HG03097 (cell line): ENCODE results near the gene C19orf85.

Experiments
- ATAC-seq: cut with Tn5 transposase; IDR thresholded peaks from one replicate; pipeline ENCODE4 v1.9.1; 2021; ENCODE audit not compliant: unreplicated experiment, low FRiP score

The C19orf85 gene

DNA sequence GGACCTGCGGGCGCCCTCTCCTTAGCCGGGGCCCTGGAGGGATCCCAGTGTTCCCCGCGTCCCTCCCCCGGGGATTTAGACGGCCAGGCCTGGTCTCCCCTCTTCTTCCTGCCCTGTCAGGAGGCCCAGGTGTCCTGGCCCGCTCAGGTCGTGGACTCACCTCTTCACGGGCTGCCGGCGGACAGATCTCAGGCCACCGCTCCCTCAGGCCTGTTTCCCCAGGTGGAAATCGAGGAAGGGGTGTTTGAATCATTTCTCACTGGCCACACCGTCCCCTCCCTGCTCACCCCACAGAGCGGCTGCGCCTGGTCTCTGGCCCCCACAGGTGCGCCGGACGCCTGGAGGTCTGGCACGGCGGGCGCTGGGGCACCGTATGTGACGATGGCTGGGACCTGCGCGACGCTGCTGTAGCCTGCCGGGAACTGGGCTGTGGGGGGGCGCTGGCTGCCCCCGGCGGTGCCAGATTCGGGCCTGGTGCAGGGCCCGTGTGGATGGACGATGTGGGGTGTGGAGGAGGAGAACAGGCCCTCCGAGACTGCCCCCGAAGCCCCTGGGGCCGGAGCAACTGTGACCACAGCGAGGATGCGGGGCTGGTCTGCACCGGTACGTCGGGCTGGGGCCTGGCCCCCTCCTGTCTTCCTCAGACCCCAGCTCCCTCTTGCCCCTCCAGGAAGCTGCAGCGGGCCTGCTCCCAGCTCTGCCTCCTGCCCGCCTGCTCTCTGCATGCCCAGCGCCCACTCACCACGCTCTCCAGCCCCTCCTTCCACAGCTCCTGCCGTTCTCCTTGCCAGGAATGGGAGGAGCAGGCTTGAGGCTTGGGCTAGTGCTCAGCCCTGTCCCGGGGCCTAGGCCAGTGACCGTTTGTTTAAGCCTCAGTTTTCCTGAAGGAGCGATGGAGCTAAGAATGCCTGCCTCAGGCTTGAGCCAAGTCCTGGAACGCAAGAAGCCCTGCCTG lies 26.2 kb upstream of the C19orf85 start:
- no peak for ATAC-seq

DNA sequence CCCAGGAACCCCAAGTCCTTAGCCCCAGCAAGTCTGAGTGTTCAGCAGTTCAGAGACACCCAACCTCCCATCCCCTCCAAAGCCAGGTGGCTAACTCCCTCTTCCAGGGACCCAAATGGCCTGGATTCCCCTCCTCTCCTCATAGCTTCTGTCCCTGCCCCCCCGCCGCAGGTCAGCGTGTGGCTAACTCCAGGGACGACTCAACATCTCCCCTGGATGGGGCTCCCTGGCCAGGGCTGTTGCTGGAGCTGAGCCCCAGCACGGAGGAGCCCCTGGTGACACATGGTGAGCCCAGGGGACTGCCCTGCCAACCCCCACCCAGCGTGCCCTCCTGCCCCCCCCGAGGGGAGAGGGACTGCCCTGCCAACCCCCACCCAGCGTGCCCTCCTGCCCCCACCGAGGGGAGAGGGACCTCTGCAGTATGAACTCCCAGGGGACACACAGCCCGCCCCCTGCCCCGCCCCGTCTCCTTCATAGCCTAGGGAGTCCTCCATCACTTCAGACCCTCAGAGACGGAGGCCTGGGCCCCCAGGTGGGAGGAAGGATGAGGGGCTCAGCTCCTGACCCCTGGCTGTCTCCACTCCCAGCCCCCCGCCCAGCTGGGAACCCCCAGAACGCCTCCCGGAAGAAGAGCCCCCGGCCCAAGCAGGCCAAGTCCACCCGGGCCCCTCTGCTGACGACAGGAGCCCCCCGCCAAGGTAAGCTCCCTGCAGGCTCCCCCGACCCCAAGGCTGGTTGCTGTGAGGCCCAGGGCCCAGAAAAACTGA lies 25.3 kb upstream of the C19orf85 start:
- ATAC-seq, result no peak

DNA sequence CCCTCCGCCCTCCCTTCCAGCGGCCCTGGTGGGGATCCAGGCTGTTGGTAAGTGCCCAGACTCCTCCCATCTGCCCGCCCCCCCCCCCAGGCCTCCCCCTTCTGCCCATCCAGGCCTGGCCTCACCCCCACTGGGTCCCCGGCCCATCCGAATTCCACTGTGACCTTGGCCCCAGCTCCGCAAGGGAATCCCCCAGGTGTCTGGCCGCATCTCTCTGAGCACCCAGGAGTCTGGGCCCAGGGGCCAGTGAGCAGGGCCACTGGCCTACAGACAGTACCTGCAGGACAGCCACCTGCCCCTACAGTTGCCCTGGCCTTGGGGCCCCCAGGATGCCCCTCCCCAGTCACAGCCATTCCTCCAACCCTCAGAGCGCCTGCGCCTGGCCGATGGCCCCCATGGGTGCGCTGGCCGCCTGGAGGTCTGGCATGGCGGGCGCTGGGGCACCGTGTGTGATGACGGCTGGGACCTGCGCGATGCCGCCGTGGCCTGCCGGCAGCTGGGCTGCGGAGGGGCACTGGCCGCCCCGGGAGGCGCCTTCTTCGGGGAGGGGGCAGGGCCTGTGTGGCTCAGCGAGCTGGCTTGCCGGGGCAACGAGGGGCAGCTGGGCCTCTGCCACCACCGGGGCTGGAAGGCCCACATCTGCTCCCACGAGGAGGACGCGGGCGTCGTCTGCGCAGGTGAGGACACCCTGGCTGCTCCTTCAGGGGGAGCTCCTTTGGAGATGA lies 24.6 kb upstream of the C19orf85 start:
- ATAC-seq, result no peak

DNA sequence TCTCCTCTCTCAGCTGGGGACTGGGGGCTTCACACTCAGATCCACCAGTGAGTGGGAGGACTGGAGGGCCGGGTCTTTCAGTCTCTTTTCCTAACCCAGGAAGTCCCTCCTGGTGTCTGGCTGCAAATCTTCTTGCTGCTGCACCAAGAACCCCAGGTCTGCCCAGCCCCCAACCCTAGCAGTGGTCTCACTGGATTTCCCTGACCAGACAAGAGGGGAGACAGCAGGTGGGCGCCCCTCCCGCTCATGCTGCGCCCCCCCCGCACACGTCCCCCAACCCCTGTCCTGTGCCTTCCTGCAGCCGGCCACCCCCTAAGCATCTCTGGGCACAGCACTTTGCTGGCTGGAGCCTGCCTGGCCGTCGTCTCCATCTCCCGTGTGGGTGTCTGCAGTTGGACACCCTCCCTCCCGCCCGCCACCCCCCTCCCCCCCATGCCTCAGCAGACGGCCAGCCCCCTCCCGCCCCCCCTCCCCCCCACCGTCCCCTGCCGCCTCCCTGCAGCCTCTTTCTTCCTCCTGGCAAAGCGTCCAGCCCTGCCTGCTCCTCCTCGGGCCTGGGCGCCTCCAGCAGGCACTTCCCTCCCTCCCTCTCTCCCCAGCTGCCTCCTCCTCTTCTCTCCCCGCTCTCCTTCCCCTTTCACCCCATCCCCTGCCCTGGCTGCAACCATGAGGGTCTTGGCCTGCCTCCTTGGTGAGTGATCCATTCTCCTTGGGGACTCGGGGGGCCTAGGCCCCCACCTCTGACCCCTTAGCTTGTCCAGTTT lies 23.6 kb upstream of the C19orf85 start, which contains the start of gene SSC5D:
Gene SSC5D (plus strand): TSS at position 513 of the 764 bp plus-strand sequence. CDS start 154 bp downstream, at position 667.
- no peak for ATAC-seq

DNA sequence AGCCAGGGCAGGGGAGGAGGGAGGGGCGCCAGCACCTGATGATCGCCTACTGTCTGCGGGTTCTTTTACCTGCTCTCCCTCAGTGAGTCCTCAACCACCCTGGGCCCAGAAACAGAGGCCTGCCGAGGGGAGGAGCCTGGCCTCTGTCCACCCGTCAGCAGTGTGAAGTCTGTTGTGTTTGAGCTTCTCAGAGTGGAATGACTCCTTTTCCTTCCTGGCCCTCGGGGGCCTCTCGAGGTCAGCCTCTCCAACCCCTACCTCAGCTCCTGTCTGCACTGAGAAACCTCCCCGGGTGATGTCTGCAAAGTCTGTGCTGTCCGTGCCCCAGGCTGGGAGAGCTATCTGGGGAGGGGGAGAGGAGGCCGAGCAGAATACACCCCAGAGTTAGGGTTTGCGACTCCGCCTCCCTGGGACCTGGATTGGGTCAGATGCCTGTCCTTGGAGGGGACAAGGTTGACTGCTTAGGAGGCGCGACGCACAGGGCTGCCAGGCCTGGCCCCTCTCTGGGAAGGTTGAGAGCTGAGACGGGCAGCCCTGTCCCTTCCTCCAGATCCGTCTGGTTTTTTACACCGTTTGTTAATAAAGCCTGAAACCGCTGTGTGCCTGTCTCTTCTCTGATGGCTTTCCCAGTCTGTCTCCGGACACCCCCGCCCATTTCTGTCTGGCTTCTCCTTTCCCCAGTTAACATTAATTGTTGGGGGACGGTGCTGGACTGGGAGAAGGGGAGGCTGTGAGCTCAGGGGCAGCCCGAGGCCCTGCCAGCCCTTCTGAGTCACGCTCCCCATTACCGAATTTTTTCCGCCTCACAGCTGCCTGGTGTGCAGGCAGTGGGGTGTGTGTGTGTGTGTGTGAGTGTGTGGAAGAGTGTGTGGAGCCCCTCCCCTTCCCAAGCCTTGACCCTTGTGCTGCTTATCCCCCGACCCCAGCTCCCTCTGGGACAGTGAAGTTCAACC lies 22.7 kb upstream of the C19orf85 start:
- ATAC-seq, result no peak

DNA sequence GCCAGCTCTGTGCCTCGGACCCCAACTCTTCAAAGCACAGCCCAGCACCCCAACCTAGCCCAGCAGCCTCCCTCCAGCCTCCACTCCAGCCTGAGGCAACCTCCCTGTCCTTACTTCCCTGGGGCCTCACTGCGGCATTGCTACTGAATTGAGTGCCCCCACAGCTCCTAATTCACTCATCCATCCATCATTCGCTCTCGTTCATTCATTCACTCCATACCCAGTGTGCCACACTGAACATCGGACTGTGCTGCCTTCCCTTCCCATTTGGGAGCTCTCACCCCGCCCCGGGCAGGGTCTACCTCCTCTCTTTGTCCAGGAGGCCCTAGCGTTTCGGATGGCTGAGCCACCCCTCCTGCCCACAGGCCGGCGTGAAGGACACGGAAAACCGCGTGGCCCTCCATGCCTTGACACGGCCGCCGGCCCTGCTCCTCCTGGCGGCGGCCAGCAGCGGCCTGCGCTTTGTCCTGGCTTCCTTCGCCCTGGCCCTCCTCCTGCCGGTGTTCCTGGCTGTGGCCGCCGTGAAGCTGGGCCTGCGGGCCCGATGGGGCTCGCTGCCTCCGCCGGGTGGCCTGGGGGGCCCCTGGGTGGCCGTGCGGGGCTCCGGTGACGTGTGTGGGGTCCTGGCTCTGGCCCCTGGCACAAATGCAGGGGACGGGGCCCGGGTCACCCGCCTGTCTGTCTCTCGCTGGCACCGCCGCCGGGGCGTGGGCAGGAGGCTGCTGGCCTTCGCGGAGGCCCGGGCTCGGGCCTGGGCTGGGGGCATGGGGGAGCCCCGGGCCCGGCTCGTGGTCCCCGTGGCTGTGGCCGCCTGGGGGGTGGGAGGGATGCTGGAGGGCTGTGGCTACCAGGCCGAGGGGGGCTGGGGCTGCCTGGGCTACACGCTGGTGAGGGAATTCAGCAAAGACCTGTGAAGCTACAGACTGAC lies 21.8 kb upstream of the C19orf85 start:
- ATAC-seq, result no peak

DNA sequence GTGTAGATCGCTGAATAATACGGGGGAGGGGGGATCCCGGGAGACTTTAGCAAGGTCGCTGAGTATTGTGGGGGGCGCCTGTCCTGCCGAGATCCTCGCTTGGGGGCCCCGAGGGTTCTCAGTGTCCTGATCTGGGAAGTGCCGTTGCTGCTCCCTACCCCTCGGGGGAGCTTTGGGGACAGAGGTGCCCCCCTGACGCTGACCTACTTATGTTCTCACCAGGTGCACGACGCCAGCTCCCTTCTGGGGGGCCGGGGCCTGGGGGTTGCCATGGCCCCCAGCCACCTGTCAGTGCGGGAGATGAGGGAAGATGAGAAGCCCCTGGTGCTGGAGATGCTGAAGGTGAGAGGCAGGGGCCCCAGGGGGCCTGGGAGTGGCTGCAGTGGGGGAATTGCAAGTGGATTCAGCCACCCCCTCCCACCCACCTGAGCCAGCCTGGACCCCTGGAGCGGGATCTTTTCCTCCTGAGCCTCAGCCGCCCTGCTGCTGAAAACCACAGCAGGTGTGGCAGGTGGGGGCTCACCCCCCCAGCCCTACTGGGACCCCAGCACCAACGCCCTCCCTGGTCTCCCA lies 21.0 kb upstream of the C19orf85 start:
- no peak for ATAC-seq

DNA sequence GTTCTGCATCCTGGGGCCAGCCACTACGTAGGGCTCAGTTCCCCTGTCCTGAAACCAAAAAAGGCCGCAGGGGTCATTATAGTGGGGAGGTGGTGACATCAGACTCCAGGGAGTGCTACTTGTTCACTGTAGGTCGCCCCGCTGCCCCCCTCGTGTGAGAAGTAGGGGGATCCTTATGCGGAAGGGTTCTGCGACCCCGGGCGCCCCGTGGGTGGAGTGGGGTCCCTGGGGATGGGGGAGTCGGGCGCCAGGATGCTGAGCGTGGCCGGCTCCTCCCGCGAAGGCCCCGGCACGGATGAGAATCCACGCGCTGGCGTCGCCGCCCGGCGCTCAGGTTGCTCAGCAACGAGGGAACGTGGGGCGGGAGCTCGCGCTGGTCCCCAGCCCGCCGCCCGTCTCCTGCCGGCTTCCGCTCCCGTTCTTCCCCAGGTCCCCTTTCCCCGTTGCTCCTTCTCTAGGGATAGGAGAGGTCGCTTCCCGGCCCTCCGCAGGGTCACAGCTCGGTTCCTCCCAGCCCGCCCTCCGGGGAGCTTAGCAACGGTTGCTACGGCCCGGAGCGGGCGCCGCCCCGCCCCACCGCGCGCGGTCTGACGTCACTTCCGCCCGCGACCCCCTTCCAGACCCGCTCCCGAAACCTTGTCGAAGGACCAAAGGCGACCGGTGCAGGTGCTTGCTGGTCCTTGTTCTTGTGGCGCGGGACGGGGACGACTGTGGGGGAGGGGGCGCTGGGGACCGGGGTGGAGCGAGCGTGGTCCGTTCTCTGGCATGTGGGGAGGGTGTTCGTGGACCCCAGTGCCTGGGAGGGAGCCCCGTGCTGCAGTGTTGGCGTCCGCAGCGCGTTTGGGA lies 20.3 kb upstream of the C19orf85 start, which contains the start of gene NAT14:
Gene NAT14 (plus strand): TSS at position 596 of the 846 bp plus-strand sequence. CDS start 521 bp downstream, outside the sequence.
- no peak for ATAC-seq

DNA sequence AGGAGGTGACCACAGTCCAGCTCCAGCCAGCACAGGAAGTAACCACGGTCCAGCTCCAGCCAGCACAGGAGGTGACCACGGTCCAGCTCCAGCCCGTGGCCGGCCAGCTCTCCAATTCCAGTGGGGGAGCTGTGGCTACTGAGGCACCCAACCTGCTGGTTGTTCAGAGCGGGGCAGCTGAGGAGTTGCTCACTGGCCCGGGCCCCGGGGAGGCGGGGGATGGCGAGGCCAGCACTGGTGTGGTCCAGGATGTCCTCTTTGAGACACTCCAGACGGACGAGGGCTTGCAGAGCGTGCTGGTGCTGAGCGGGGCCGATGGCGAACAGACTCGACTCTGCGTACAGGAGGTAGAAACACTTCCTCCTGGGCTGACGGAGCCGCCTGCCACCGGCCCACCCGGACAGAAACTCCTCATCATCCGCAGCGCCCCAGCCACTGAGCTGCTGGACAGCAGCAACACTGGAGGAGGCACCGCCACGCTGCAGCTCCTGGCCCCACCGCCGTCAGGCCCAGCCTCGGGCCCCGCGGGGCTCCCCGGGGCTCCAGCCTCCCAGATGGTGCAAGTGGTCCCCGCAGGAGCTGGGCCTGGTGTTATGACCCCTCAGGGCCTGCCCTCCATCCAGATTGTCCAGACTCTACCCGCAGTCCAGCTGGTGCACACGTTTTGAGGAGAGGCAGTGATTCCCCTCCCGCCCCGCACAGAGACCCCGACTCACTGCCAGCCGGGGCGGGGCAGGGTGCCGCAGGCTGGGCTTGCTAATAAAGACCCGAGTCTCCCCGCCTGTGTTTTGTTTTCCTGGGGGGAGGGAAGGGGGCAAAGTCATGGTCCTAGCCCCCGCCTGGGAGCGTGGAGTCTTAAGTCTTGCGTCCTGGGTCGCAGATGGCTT lies 19.4 kb upstream of the C19orf85 start:
- ATAC-seq, result no peak

DNA sequence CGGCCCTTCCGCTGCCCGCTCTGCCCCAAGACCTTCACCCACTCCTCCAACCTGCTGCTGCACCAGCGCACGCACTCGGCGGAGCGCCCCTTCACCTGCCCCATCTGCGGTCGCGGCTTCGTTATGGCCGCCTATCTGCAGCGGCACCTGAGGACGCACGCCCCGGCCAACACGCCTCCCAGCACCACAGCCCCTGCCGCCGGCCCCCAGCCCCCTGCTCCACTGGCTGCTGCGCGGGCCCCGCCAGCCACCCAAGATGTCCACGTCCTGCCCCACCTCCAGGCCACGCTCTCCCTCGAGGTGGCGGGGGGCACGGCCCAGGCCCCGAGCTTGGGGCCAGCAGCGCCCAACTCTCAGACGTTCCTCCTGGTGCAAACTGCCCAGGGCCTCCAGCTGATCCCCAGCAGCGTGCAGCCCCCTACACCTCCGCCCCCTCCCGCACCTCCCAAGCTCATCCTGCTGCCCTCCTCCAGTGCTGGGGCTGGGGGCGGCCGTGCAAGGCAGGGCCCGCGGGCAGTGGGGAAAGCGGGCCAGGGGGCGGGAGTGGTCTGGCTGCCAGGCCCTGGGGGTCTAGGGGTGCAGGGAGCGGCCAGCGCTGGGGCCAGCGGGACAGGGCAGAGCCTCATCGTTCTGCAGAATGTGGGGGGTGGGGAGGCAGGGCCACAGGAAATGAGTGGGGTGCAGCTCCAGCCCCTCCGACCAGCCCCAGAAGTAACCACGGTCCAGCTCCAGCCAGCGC lies 18.6 kb upstream of the C19orf85 start:
- ATAC-seq, result no peak

DNA sequence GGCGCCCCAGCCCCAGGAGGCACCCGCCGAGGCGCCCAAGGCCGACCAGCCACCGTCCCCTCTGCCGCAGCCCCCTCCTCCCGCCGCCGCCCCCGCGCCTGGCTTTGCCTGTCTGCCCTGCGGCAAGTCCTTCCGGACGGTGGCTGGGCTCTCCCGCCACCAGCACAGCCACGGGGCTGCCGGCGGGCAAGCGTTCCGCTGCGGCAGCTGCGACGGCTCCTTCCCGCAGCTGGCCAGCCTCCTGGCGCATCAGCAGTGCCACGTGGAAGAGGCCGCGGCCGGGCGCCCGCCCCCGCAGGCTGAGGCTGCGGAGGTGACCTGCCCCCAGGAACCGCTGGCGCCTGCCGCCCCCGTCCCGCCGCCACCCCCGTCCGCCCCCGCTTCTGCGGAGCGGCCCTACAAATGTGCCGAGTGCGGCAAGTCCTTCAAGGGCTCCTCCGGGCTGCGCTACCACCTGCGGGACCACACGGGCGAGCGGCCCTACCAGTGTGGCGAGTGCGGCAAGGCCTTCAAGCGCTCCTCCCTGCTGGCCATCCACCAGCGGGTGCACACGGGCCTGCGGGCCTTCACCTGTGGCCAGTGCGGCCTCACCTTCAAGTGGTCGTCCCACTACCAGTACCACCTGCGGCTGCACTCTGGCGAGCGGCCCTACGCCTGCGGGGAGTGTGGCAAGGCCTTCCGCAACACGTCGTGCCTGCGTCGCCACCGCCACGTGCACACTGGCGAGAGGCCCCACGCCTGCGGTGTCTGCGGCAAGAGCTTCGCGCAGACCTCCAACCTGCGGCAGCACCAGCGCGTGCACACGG lies 17.8 kb upstream of the C19orf85 start:
- ATAC-seq, result no peak

DNA sequence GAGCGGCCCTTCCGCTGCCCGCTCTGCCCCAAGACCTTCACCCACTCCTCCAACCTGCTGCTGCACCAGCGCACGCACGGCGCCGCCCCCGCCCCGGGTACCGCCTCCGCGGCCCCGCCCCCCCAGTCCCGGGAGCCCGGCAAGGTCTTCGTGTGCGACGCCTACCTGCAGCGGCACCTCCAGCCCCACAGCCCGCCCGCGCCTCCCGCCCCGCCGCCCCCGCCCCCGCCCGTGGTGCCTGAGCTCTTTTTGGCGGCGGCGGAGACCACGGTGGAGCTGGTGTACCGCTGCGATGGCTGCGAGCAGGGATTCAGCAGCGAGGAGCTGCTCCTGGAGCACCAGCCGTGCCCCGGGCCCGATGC lies 17.2 kb upstream of the C19orf85 start:
- ATAC-seq, result no peak

DNA sequence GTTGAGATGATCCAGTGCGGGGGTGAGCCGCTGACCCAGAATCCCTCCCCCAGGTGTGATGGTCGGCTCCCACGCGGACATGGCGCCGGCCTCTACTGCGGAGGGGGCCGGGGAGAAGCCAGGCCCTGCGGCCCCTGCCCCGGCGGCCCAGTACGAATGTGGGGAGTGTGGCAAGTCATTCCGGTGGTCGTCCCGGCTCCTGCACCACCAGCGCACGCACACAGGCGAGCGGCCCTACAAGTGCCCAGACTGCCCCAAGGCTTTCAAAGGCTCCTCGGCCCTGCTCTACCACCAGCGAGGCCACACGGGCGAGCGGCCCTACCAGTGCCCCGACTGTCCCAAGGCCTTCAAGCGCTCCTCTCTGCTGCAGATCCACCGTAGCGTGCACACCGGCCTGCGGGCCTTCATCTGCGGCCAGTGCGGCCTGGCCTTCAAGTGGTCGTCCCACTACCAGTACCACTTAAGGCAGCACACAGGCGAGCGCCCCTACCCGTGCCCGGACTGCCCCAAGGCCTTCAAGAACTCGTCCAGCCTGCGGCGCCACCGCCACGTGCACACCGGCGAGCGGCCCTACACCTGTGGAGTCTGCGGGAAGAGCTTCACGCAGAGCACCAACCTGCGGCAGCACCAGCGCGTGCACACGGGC lies 16.7 kb upstream of the C19orf85 start:
- no peak for ATAC-seq
